Heart left ventricle (tissue), 16 donors: Measurements from ENCODE around the gene ZNF598. TPM values are rescaled to one million over a fixed set of nuclear protein-coding genes. Genes with fewer than 3 reads are reported as not detected.

Source experiments
- ATAC-seq, 4 donors: fragments of 200-7000 bp; cut with Tn5 transposase; one replicate each; pipeline ENCODE4 v1.9.1; 2020 to 2022; ENCODE audit warnings: moderate library complexity in 4 of 4, mild to moderate bottlenecking in 3 of 4, moderate number of reproducible peaks in 1 of 4
- DNase-seq, 5 donors: peaks; one replicate each; pipeline ENCODE4 v3.0.0-alpha.2; 2020
- H3K27ac ChIP-seq, 12 donors: fragments of 200-600 bp; sonication (generic) in 4 of 12; one replicate each; pipeline versions ENCODE4 v1.5.0 to v1.8.0; 2016 to 2022; ENCODE audit warnings: mild to moderate bottlenecking in 2 of 12
- H3K27me3 ChIP-seq, 9 donors: fragments of 200-600 bp; sonication (generic) in 2 of 9; one replicate each; pipeline versions ENCODE4 v1.5.1 to v1.8.0; 2016 to 2022; ENCODE audit warnings: mild to moderate bottlenecking in 3 of 9
- H3K36me3 ChIP-seq, 9 donors: fragments of 200-600 bp; sonication (generic) in 2 of 9; one replicate each; pipeline versions ENCODE4 v1.5.0 to v1.8.0; 2018 to 2022; ENCODE audit warnings: mild to moderate bottlenecking in 2 of 9
- H3K4me1 ChIP-seq, 12 donors: fragments of 200-600 bp; sonication (generic) in 4 of 12; one replicate each; pipeline versions ENCODE4 v1.5.0 to v1.8.0; 2016 to 2022; ENCODE audit warnings: mild to moderate bottlenecking in 3 of 12
- H3K4me3 ChIP-seq, 12 donors: fragments of 200-600 bp; sonication (generic) in 4 of 12; one replicate each; pipeline versions ENCODE4 v1.5.0 to v1.8.0; 2017 to 2022; ENCODE audit warnings: mild to moderate bottlenecking in 9 of 12, moderate library complexity in 4 of 12
- H3K9me3 ChIP-seq, 12 donors: fragments of 200-600 bp; sonication (generic) in 4 of 12; one replicate each; pipeline versions ENCODE4 v1.5.0 to v1.8.0; 2016 to 2022; ENCODE audit warnings: mild to moderate bottlenecking in 1 of 12
- CTCF ChIP-seq, 12 donors: fragments of 200-600 bp; sonication (generic) in 4 of 12; IDR thresholded peaks; one replicate each; pipeline versions ENCODE4 v1.5.0 to v1.8.0; 2018 to 2022; ENCODE audit warnings: antibody characterized with exemption in 12 of 12, mild to moderate bottlenecking in 5 of 12
- POLR2A ChIP-seq, 2 donors: fragments of 450-650 bp; IDR thresholded peaks; one replicate each; pipeline ENCODE4 v1.6.1; 2017; ENCODE audit warnings: antibody characterized with exemption in 2 of 2, mild to moderate bottlenecking in 2 of 2, moderate library complexity in 2 of 2
- WGBS, 4 donors: extraction: QIAGEN DNeasy Blood & Tissue Kit in 2 of 4; methylation state at CpG; one replicate each; pipeline versions ENCODE4 v1.1.5 to v1.1.7; 2013 to 2018; 5-methylcytosine and 5-hydroxymethylcytosine counted together
- intact Hi-C, 10 donors: fragments of 100-400 bp; cut with DNase I; formaldehyde crosslinking; loops; one replicate each; pipeline versions ENCODE4 v1.11.1 to v1.14.2; 2022
- polyA plus RNA-seq, 2 donors: library from polyadenylated mRNA; stranded (reverse); fragments of 200-250 nt; gene quantifications; one replicate each; pipeline ENCODE4 v1.2.3, GENCODE V29; 2013
- total RNA-seq, 9 donors: library from RNA; depleted of rRNA in 2 of 9; stranded (reverse); fragments of >200 nt in 2 of 9; fragmentation: NEBNext Ultra II Directional in 3 of 9; extraction: Animal tissue kit (Norgen Biotek cat#: 25700) in 3 of 9; gene quantifications; one replicate each; pipeline versions ENCODE4 v1.1.0 to v1.2.4, GENCODE V29; 2016 to 2023
- donor health status: ischemic (EF 13 %, LVEDD 7.1; RV severe dilation, severe dysfunction).
- donor health status: healthy with polysubstance abuse.
- donor health status: DM: no; HTN: yes; CAD: no.
- donor health status: DM: no; HTN: no; CAD: no.
- donor health status: ischemic (EF 25% LVEDD 6.9; RV normal size, moderate dysfunction).
- donor health status: ischemic (EF 25% LVEDD 5.7; RV mildly dilated, moderate dysfunction).
- donor health status: healthy.
- donor health status: DM: yes; HTN: yes; CAD: no.
- donor health status: ischemic (EF 35%, LVEDD 5.7; RV mildly dilated, moderate dysfunction).
- donor health status: nonischemic (EF 11% LVEDD 7.7; RV severe dilation, severe dysfunction).
- donor health status: DM: yes; HTN: yes; CAD: no.
- donor health status: PGD.
- donor health status: ischemic (EF 29% LVEDD 5.4; RV normal size, mild dysfunction).
- donor health status: nonischemic (EF 23%, LVEDD 6.1; RV moderate dilation, normal function).

Gene ZNF598
- total and polyA plus RNA-seq, 11 donors = 9.4 to 47.4 (median 17.0) TPM

DNA sequence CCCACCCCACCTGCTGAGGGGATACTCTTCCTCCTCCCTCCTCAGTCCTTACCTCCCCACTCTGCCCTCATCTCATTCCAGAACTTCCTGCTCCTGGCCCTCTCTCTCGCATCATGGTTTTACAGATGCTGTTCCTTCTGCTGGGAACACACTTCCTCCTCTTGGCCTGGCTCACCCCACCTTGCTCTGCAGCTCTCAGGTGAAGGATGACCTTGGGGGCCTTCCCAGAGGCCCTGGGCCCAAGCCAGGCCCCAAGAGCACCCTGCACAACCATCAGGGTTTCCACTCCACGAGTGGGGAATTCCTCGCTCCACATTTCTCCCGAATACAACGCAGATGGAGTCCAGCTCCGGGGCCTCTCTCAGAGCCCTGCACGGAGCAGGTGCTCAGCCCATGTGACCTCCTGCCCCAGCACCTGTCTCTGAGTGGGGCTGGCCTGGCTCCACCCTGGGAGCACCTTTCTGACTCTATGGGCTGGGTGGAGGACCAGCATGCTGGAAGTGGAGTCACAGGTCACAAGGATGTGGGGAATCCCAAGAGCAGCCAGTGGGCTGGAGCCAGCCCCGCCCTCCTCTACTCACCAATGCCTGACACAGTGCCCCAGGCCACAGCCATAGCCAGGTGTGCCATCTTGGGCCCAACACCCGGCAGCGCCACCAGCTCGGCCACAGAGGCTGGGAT, 33.5 kb upstream of the ZNF598 start:
- intact Hi-C loops = no loop called here
- DNase-seq (no peak), ATAC-seq (no peak)
- peaks cover 14 to 94% (median 78%) of the 10 kb centered on the region in 12 donors for H3K4me1 ChIP-seq
- H3K9me3 ChIP-seq = no peaks in the 10 kb centered on the region
- peaks cover 0 to 14% (median 4%) of the 10 kb centered on the region in 9 donors for H3K36me3 ChIP-seq
- H3K27ac ChIP-seq = peak overlapping the region in 11 of 12 donors; percentile 37 to 92 (median 72)
- peak overlapping the region in 4 of 12 donors; percentile 1 to 24 (median 12) for H3K4me3 ChIP-seq
- WGBS, 4 donors = 67 to 78% (median 73%) methylated on average over 7 to 11 of the region's 11 CpGs
- no peak for TF ChIP-seq CTCF (IDR thresholded peaks at IDR 0.05)
- TF ChIP-seq POLR2A (IDR thresholded peaks at IDR 0.05) = no peak
- H3K27me3 ChIP-seq = no peaks in the 10 kb centered on the region

GRCh38 chr16:2042171-2042985, 32.8 kb upstream of the ZNF598 start:
- peak; percentile 55 to 69 (median 62) for ATAC-seq
- intact Hi-C loops = no loop called here
- TF ChIP-seq POLR2A (IDR thresholded peaks at IDR 0.05) (no peak), CTCF (IDR thresholded peaks at IDR 0.05) (no peak)
- peak overlapping the region in 10 of 12 donors; percentile 50 to 97 (median 93) for H3K27ac ChIP-seq
- peak overlapping the region in 1 of 12 donors; percentile 6 for H3K4me3 ChIP-seq
- H3K9me3 ChIP-seq = no peaks in the 10 kb centered on the region
- peaks cover 0 to 20% (median 8%) of the 10 kb centered on the region in 9 donors for H3K36me3 ChIP-seq
- no peaks in the 10 kb centered on the region for H3K27me3 ChIP-seq
- WGBS, 4 donors = 36 to 42% (median 38%) methylated on average over 8 to 22 of the region's 22 CpGs
- peaks cover 15 to 99% (median 82%) of the 10 kb centered on the region in 12 donors for H3K4me1 ChIP-seq
- peak in 4 of 5 donors; percentile 75 to 88 (median 85) for DNase-seq

DNA sequence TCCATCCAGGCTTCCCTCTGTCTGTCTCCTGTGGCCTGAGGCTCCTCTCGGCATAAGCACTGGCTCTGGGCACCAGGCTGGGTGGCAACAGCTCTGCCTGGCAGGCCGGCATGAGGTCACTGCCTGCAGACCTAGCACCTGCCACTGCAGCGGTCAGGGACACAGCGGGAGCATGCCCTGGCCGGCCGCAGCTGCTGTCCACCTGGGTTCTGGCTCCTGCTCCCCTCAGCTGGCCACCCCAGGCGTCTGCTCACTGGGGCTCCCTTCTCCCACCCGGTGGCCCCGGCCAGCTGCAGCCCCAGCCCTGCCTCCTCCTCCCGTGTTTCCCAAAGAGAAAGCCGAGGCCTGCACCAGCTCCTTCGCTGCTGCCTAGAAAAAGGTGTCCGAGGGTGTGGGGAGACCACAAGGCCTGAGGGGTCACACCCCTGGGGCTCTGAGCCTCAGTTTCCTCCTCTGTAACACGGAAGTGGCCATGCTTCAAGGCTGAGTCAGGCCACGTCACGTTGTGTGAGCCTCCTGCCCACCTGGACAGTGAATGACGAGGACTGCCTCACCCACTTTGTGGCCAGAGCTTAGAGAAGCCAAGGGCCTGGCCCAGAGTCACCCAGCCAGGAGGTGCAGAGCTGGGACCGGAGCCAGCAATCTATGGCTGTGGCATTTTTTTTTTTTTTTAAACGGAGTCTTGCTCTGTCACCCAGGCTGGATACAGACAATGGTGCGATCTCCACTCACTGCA, 31.3 kb upstream of the ZNF598 start:
- no peak overlapping the region for H3K4me3 ChIP-seq
- H3K4me1 ChIP-seq = peaks cover 12 to 99% (median 81%) of the 10 kb centered on the region in 12 donors
- no peak for TF ChIP-seq CTCF (IDR thresholded peaks at IDR 0.05)
- no peak for TF ChIP-seq POLR2A (IDR thresholded peaks at IDR 0.05)
- H3K27ac ChIP-seq = peak overlapping the region in 11 of 12 donors; percentile 46 to 97 (median 94)
- WGBS, 4 donors = 55 to 68% (median 66%) methylated on average over 16 to 20 of the region's 20 CpGs
- intact Hi-C loops = no loop called here
- DNase-seq (no peak), ATAC-seq (no peak)
- peaks cover 2 to 35% (median 19%) of the 10 kb centered on the region in 9 donors for H3K36me3 ChIP-seq
- no peaks in the 10 kb centered on the region for H3K27me3 ChIP-seq
- no peaks in the 10 kb centered on the region for H3K9me3 ChIP-seq
